ENCODE measurements around the gene PLA2G4F.

Gene PLA2G4F

DNA sequence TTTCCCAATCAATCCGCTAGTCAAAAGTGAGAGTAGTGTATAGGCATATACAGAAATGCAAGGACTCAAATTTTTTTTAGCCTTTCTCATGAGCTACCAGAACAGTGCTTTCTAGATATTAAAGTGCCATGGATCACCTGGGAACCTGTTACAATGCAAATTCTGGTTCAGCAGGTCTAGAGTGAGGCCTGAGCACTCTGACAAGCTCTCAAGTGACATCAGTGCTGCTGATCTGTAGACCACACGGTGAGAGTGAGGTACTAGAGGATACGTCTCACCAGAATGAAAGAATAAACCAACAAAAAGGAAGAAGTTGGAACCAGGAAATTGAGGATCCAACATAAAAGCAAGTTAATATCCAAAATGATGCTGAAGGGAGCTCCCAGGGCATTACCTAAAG, 46.1 kb downstream of the PLA2G4F start:
- TF ChIP-seq, protein P1, sequence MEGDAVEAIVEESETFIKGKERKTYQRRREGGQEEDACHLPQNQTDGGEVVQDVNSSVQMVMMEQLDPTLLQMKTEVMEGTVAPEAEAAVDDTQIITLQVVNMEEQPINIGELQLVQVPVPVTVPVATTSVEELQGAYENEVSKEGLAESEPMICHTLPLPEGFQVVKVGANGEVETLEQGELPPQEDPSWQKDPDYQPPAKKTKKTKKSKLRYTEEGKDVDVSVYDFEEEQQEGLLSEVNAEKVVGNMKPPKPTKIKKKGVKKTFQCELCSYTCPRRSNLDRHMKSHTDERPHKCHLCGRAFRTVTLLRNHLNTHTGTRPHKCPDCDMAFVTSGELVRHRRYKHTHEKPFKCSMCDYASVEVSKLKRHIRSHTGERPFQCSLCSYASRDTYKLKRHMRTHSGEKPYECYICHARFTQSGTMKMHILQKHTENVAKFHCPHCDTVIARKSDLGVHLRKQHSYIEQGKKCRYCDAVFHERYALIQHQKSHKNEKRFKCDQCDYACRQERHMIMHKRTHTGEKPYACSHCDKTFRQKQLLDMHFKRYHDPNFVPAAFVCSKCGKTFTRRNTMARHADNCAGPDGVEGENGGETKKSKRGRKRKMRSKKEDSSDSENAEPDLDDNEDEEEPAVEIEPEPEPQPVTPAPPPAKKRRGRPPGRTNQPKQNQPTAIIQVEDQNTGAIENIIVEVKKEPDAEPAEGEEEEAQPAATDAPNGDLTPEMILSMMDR (IDR thresholded peaks at IDR 0.05): no peak

DNA sequence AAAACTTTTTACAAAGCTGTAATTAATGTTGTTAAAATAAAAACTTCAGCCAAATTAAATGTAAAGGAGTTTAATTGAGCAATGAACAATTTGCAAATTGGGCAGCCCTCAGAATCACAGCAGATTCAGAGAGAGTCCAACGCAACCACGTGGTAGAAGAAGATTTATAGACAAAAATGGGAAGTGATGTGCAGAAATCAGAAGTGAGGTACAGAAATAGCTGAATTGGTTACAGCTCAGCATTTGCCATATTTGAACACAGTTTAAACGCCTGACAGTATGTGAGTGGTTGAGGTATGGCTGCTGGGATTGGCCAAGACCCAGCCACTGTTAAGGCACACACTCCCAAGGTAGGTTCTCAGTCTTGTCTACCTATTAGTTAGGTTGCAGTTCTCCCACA, 47.6 kb downstream of the PLA2G4F start:
- TF ChIP-seq, protein P1 (IDR thresholded peaks at IDR 0.05): no peak

DNA sequence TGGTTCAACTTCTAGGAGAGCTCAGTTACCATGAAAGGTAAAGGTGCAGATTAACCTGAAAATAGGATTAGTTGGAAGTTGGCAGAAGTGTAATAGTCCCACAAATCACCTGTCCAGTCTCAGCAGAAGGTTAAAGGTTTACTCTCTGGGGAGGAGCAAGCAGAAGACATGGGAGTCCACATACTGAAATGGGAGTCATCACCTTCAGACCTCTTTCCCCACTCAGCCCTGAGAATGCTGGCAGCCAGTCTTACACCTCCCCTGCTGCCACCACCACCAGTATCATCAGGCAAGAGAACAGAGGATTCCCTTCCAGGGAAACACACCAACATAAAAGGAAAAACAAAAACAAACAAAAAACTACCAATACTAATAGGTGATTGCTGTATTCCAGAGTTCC, 48.2 kb downstream of the PLA2G4F start:
- TF ChIP-seq, protein P1 (IDR thresholded peaks at IDR 0.05): no peak

DNA sequence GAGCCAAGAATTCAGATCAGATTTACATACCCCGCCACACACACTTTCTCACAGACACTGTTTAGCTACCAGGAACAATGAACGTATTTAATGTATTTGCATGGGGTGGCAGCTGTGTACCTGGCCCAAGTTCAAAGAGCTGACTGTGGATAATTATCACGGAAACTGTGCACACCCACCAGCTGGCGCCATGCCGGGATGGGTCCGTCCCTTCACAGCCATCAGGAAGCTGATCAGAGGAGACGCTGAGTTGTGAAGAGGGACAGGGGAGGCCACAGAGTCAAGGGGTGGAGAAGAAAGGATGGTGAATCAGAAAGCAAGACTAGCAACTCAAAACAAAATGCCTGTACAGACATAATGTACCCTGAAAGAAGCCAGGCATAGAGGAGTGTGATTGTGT, 49.0 kb downstream of the PLA2G4F start:
- TF ChIP-seq, protein P1 (IDR thresholded peaks at IDR 0.05): no peak

DNA sequence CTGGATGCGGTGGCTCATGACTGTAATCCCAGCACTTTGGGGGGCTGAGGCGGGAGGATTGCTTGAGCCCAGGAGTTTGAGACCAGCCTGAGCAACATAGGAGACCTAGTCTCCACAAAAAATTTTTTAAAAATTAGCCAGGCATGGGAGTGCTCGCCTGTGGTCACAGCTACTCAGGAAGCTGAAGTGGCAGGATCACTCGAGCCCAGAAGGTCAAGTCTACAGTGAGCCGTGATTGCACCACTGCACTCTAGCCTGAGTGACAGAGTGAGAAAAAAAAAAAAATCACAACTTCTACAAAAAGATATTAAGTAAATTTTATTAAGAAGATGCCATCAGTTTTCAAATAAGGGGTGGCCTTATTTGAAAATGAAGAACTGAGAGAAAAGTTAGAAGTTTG, 50.1 kb downstream of the PLA2G4F start:
- TF ChIP-seq, protein P1 (IDR thresholded peaks at IDR 0.05): no peak

DNA sequence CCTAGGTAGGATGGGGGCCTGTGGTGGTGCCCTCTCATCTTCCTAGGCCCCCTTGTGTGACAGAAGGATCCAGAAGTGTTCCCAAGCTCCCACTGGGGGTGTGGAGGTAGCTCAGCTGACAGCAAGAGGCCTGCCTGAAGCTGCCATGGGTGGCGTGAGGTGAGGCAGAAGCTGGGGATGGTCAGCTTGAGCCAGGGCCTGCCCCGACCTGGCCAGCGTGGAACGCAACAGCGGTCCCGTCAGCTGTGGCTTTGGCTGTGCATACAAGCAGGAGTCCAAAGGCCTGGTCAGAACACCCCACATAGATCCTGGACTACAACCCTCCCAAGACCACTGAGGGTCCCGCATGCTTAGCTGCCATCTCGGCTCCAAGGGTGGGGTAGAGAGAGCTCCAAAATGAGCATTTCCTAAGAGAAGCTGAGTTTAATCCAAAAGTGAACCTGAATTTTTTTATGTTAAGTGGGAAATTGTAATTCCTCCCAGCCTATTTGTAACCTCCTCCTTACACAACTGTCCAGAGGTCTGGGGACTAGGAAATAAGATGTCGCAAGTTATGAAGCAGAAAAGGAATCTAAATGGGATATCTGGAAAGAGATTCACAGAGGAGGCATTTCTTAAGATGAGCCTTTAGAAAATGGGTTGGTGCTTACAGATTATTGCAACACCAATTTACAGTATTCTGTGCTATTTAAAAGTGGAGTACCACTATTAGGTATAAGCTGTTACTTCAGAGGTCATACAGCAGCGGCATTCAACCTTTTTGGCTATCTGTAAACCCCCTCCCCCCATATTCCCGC, 52.1 kb downstream of the PLA2G4F start:
- TF ChIP-seq, protein P1 (IDR thresholded peaks at IDR 0.05): no peak

DNA sequence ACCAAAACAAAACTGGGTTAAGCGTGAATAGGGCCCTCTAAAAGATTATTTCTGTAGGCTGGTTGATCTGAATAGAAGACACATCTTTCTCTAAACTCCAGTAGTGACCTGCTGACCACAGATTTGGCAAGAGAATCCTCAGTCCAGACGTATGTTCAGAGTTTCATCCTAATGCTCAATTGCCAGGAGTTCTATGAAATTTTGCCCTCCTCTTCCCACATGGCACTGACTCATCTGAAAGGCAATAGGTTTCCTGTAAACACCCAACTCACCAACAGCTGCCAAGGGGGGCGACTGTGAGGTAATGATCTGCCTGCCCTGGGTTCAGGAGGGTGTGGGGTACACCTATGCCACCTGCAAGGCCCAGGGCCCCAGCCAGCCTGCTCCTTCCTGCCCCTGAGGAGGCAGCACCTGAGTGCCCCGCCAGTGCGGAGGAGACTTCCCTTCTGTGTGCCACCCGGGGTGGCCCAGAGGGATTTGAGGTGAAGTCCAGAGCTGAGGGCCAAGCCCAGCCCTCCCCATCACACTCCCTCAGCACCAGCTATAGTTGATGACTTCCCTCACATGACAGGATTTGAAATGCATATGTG, 53.7 kb downstream of the PLA2G4F start:
- TF ChIP-seq, protein P1 (IDR thresholded peaks at IDR 0.05): no peak

All from LNCAP (cell line).